Fibroblast of pulmonary artery (primary cell): ENCODE measurements around the gene RBM19.

ENCODE experiments used
- DNase-seq: peaks from one replicate; pipeline ENCODE4 v3.0.0-alpha.2; 2010; ENCODE audit warnings: low read depth
- H3K4me3 ChIP-seq: replicated peaks from 2 replicates; pipeline ENCODE4 v1.5.1; 2011; ENCODE audit warnings: low read depth, mild to moderate bottlenecking, control low read depth, low read length, moderate library complexity
- TF ChIP-seq, protein P1 (sequence below): IDR thresholded peaks from 2 replicates; pipeline ENCODE4 v1.5.1; 2011; ENCODE audit warnings: mild to moderate bottlenecking, control low read depth, low read length, inconsistent platforms; ENCODE audit errors: missing control alignments

The RBM19 gene

DNA sequence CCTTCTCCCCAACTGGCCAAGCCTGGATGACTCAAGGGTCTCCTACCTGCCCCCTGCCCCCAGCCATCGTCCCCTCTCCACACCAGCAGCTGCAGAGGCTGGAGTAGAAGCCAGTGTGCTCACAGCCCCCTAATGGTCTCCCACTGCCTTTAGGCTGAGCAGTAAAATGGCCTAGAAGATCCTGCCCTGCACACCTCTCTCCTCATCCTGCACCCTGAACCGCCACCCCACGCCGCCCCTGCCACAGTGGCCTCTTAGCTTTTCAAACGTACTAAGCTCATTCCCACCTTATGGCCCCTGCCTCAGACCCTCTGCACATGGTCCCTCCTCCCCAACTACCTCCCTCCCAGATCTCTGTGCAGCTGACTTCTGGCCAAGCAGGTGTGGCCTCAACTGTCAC, 46.3 kb downstream of the RBM19 start:
- no peak for DNase-seq

DNA sequence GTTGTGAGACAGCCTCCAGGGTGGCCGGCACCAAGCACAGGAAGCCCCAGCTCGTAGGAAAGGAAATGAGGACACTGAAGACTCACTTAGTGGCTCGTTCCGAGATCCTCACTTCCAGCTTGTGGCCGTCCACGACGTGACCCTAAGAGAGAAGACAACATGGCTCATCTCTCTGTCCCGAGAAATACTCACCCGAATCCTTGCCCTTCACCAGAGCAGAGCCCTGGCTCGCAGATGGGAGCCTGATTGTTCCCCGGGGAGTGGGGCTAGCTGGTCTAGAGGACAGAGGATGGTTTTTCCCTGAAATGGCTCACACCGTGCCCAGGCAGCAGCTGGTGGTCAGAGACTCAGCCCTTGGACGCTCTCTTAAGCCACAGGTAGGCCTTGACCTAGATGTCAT, 47.8 kb downstream of the RBM19 start:
- TF ChIP-seq, protein P1, sequence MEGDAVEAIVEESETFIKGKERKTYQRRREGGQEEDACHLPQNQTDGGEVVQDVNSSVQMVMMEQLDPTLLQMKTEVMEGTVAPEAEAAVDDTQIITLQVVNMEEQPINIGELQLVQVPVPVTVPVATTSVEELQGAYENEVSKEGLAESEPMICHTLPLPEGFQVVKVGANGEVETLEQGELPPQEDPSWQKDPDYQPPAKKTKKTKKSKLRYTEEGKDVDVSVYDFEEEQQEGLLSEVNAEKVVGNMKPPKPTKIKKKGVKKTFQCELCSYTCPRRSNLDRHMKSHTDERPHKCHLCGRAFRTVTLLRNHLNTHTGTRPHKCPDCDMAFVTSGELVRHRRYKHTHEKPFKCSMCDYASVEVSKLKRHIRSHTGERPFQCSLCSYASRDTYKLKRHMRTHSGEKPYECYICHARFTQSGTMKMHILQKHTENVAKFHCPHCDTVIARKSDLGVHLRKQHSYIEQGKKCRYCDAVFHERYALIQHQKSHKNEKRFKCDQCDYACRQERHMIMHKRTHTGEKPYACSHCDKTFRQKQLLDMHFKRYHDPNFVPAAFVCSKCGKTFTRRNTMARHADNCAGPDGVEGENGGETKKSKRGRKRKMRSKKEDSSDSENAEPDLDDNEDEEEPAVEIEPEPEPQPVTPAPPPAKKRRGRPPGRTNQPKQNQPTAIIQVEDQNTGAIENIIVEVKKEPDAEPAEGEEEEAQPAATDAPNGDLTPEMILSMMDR = no peak
- DNase-seq = no peak
- no peak overlapping the region for H3K4me3 ChIP-seq

More for the DNA sequence above, 46.3 kb downstream of the RBM19 start:
- H3K4me3 ChIP-seq = no peak overlapping the region
- TF ChIP-seq, protein P1 = no peak

DNA sequence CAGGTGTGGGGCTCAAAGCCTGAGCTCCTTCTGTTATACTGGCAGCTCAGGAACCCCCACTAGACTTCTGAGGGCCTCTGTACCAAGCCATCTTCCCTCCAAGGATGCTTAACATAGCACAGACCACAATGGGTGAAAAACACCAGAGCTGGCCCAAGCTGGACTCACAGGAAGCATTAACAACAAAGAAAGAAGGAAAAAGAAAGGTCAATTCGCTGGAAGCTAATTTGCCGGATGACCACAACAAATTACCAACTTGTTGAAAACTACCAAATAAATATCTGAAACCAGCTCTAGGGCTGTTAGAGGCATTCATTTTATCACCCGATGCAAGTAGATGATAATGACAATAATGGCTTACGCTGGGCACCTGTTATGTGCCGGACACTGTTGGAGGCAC, 48.7 kb downstream of the RBM19 start:
- no peak for DNase-seq
- TF ChIP-seq, protein P1 = no peak
- H3K4me3 ChIP-seq = no peak overlapping the region

DNA sequence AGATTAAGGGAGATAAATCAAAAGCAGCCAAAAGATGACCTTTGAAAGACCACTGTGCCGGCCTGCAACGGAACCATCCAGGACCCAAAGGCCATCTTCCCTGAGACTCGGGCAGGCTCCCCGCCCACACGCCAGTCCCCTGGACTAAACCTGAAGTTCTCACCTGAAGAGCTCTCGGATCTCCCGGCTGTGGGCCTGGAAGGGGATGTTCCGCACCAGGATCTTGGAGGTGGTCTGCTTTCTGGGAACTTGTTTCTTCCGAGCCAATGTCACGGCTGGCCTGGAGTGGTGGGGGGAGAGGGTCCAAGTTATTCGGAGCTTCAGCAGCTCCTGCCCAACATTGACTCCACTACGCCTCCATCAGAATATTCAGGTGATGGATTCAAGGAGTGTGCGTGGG, 51.3 kb downstream of the RBM19 start:
- TF ChIP-seq, protein P1 = no peak
- no peak overlapping the region for H3K4me3 ChIP-seq
- no peak for DNase-seq

DNA sequence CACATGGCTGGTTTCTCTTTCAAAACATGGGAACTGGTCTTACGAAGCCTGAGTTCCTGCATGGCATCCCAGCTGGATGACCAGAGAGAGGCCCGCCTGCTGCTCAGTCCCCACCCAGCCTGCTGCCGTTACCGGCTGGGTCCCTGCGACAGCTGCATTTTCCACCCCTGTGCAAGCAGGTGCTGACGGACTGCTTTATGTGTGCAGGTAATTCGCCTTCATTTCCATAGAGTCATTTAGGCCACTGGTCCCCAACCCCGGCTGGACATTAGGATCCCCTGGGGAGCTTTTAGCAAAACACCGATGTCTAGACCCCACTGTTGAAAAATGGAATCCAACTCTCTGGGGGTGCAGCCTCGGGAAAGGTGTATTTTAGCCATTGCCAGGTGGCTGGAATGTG, 51.9 kb downstream of the RBM19 start:
- DNase-seq = no peak
- TF ChIP-seq, protein P1 = no peak
- H3K4me3 ChIP-seq = no peak overlapping the region

DNA sequence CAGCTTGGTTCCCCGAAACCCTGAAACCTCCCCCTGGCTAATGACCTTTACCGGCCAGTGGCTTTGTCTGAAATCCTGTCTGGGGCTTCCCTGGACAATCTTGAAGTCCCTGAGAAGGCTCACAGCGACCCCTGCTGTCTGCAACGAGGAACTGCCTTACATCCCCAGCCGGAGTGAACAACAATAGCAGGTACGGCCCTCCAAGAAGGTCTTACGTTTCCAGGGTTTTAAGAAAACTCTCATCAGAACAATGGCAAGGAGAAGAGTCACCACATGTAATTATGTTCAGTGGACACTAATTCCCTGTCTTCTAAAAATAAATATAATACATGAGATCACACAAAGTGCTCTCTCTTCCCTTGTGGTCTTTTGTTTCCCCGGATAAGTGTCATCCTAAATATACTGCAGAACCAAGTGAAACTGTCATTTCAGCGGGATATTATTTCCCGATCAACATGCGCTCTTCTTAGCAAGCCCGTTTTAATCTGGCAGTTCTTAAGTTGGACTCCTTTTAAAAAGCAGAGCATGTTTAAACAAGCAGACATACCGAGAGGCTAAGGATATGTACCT, 53.3 kb downstream of the RBM19 start:
- no peak overlapping the region for H3K4me3 ChIP-seq
- DNase-seq = peak; percentile 86
- TF ChIP-seq, protein P1 = peak; percentile 99
